Right forelimb (tissue), 1 donor: ENCODE measurements around the gene TLE4.

ENCODE experiments used
- DNase-seq: peaks from one replicate; pipeline ENCODE4 v3.0.0-alpha.2; 2018

The TLE4 gene

DNA sequence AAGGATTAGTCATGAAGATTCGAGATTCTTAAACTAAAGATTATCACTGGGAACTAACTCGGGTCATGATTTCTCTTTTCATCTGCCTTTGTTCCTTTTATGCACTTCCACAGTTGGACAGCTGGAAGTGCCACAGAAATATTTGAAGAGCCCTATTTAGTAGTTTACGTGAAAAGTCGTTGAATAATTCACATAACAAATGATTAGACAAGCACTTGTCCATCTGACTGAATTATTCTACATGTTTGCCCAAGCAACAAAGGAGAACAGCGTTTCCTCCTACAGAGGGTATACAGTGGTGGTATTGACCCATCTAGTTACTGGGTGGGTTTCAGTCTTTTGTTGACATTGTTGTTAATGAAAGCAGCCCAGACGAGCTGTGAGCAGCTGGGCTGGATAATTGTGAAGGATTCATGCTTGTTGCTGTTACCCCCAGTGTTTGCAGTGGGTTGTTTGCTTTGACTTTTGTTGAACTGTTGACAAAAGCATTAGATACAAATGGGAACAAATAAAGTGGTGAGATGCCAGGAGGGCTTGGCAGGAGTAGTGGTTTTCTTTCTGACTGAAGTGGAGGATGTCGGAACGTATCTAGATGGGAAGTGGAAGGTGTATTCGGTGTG, 96.2 kb downstream of the TLE4 start:
- DNase-seq: no peak

GRCh38 chr9:79668956-79669355, 97.2 kb downstream of the TLE4 start:
- no peak for DNase-seq

GRCh38 chr9:79670269-79670961, 98.7 kb downstream of the TLE4 start:
- DNase-seq: no peak

GRCh38 chr9:79671558-79671957, 99.8 kb downstream of the TLE4 start:
- DNase-seq: no peak

DNA sequence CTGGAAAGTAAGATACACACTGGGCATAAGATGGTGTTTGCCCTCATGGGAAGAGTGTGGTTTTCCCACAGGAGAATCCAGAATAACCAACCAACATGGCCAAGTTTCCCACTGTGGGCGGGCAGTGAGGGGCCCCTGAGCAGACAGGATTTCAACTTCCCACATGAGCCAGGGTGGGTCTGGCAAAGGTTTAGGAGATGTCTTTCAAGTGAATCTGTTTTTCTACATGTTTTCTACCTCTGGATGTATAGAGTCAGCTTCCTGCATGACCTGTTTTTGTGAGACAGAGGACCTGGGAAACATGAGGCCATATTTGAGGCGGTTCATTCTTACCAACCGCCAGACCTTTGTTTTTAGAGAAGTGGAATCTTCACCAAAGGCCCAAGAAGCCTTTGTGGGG, 100.5 kb downstream of the TLE4 start:
- DNase-seq: no peak

DNA sequence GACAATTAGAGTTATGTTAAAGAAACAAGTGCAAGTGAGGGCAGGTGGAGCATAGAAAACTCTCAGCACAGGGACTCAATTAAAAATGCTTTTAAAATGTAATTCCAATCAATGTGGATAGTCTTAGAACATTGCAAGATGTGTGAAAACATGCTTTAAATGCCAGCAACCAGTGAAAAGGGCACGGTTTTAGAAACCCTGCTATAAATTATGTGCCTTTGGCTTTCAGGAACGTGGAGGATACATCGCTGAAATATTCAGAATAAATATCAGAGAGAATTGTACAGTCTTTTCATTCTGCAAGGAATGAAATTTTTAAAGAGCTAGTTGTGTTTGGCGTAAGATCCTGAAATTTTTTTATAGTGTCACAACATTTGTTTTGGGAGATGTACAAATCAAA, 101.1 kb downstream of the TLE4 start:
- DNase-seq: no peak

DNA sequence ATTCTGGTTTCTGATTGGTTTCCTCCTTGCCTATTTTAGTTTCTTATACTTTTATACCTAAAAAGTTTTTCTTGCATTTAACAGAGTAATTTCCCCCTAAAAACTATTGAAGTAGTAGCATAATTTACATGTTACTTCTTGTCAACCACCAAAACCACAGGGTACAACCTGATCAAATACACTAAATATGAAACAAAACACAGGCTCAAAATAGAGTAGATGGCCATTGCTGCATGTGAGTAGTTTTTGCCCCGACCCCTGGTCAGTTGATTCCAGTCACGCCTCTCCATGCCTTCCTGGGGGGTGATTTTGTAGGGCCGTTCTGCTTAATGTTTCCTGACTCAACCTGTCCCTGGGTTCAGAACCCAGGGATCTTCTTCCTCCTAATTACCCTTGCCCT, 101.8 kb downstream of the TLE4 start:
- DNase-seq: no peak

GRCh38 chr9:79674052-79674777, 102.5 kb downstream of the TLE4 start:
- DNase-seq: no peak

DNA sequence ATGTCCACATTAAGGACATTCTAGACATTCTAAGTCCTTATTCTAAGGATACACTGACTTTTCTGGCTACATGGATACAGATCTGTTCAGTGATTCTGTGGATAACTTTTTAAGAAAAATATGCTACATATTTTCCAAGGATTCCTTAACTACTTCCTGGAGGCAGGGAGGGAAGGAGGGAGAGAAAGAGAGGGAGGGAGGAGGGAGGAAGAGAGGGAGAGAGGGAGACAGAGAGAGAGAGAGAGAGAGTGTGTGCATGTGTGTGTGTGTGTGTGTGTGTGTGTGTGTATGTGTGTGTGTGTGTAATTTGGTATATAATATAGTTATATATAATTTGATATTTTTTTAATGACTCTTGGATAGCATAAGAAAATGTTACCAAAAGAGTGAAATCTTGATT, 109.8 kb downstream of the TLE4 start:
- no peak for DNase-seq

GRCh38 chr9:79682076-79682736, 110.4 kb downstream of the TLE4 start:
- DNase-seq: no peak

DNA sequence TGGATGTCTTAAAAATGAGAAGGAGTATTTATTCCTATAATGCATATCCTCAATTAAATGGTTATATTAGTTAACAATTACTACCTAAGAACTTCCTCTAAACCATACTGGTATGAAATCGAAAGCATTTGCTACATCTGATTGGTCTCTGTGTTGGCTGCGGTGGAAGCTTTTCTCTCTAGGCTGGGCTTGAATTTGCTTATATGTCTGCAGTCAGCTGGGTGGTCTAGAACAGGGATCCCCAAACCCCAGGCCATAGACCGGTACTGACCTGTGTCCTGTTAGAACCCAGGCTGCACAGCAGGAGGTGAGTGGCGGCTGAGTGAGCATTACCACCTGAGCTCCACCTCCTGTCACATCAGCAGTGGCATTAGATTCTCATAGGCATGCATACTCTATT, 112.3 kb downstream of the TLE4 start:
- DNase-seq: no peak

GRCh38 chr9:79684711-79685575, 113.2 kb downstream of the TLE4 start:
- no peak for DNase-seq

- no peak for DNase-seq
Measured at GRCh38 chr9:79685577-79685976, 113.8 kb downstream of the TLE4 start.

DNA sequence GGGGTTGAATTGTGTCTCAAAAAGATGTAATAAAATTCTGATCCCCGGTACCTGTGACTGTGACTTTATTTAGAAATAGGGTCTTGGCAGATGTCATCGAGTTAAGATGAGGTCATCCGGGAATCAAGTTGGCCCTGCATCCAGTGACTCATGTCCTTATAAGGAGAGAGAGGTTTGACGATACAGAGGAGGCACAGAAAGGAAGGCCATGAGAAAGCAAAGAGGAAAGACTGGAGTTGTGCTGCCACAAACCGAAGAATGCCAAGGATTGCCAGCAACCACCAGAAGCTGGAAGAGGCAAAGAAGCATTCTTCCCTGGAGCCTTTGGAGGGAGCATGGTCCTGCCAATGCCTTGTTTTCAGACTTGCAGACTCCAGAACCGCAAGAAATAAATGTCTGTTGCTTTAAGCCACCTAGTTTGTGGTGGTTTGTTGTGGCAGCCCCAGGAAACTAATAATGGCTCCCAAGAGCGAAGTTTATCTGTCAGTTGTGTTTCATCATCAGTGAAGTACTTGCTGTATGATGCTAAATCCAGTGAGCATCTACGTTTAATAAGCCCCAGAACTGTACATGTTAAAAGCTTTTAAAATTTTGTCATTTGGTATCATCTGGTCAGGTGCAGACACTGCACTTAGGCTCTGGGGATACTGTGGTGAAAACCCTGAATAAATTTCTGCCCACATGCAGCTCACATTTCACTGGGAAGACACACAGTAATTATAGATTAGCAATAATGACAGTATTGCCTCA, 114.8 kb downstream of the TLE4 start:
- DNase-seq: no peak

- no peak for DNase-seq
Measured at GRCh38 chr9:79687131-79687447, 115.3 kb downstream of the TLE4 start.

GRCh38 chr9:79688363-79688762, 116.6 kb downstream of the TLE4 start:
- no peak for DNase-seq

GRCh38 chr9:79689576-79689975, 117.8 kb downstream of the TLE4 start:
- DNase-seq: no peak

DNA sequence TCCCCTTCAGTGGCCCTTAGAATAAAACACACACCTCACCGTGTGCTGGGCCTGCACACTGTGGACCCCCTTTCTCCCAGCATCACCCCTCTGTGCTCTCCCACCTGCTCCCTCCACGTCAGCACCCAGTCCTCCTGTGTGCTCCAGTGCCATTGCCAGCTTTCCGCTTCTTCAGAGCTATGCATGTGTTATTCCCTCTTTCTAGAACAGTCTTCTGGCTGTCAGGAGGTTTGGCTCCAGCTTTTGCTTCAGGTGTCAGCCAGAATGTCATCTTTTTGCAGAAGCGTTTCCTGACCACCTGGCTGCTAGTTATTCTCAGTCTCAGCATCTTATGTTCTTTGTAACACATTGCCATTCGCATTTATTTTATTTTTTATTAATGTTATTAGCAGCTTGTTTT, 119.7 kb downstream of the TLE4 start:
- no peak for DNase-seq

DNA sequence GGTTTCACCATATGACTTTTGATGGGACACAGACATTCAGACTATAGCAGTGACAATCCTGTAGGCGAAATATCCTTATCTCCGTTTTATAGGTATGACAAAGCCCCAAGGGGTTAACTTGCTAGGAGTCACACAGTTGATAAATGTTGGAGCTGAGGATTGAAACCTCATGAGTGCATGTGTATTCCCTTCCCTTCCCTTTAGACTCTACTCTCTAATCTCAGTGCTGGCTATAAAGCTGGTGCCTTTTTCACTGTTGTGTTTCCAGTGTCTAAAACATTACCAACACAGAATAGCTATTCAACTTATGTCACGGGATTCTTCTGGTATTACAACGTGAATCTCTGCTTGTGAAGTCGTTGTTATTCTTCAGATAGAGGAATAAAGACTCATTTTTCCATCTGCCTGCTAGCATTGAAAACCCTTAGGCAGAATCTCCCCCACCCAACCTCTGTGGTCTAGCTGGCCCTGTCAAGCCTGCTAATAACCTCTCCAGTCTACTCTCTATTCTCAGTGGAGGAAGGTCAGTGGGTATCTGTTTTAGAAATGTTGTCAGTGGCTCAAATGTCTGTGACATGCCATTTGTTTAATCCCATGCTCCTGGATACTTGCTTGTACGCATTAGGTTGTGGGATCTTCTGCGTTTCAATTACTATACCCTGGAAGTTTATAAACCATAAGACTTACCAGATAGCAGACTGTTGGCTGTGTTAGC, 121.2 kb downstream of the TLE4 start:
- no peak for DNase-seq

- DNase-seq: no peak
Measured at GRCh38 chr9:79693750-79694149, 122.0 kb downstream of the TLE4 start.

GRCh38 chr9:79694208-79694607, 122.4 kb downstream of the TLE4 start:
- no peak for DNase-seq
